ENCODE results near the gene FANCG. TPM values are rescaled to one million over a fixed set of nuclear protein-coding genes. Genes with fewer than 3 reads are reported as not detected.

The FANCG gene
- total and polyA plus RNA-seq, 2 of the 8 experiments (the other 6 are each of a cell fraction or from before 2014, with no cell fraction given) = 66.6 to 87.1 TPM

GRCh38 chr9:35085078-35085477 lies 5.3 kb upstream of the FANCG start:
- ChIA-PET CTCF (ENCODE audit: partially characterized antibody) (no interaction called here), POLR2A (ENCODE audit: partially characterized antibody) (interaction anchor here (1.3 to 2.1 kb wide), 2 partner anchors 9 to 12 kb away, joined by 4 to 8 read pairs; partner anchors contain the start of gene PIGO)
- Histone ChIP-seq H2BK20ac (ENCODE audit: low read length) (no peak overlapping the region), H3K27ac (ENCODE audit: low read depth, low read length) (no peak overlapping the region), H3K79me1 (ENCODE audit: low read depth, low read length) (no peaks in the 10 kb centered on the region), H3K9ac (replicated peaks in 1 of 4; ENCODE audit: extremely low read depth in 1 of 4, low read depth in 3 of 4, low read length in 3 of 4) (no peak overlapping the region), H3K23me2 (ENCODE audit: low read depth, low read length) (peaks cover under 1% of the 10 kb centered on the region; the same call in 1 of the 2 replicates), H3K14ac (ENCODE audit: insufficient read length) (no peak overlapping the region), H4K91ac (replicated peaks; ENCODE audit: insufficient read length, low read length) (no peak overlapping the region), H3K79me2 (ENCODE audit: control insufficient read depth in 1 of 2, insufficient read depth in 2 of 2, low read length in 2 of 2) (no peaks in the 10 kb centered on the region), H3K18ac (ENCODE audit: extremely low read depth, low read length) (no peak overlapping the region), H4K20me1 (replicated peaks in 1 of 2; ENCODE audit: control insufficient read depth in 1 of 2, insufficient read depth in 2 of 2, low read length in 2 of 2) (no peaks in the 10 kb centered on the region), H4K8ac (ENCODE audit: extremely low read depth, insufficient read depth, low read length) (no peak overlapping the region), H2AK5ac (ENCODE audit: low read depth, low read length) (no peak overlapping the region), H3K27me3 (replicated peaks in 1 of 4; ENCODE audit: control insufficient read depth in 3 of 4, extremely low read depth in 1 of 4, insufficient read depth in 3 of 4, low read length in 3 of 4) (no peaks in the 10 kb centered on the region), H3K4me3 (ENCODE audit: extremely low read depth in 1 of 4, insufficient read depth in 2 of 4, low read depth in 3 of 4, low read length in 4 of 4) (no peak overlapping the region), H3K9me3 (ENCODE audit: insufficient read depth in 2 of 2, low read depth in 1 of 2, low read length in 1 of 2) (no peaks in the 10 kb centered on the region), H3K36me3 (ENCODE audit: control insufficient read depth in 2 of 4, insufficient read depth in 4 of 4, low read length in 3 of 4) (peaks cover 5 to 12% (median 9%) of the 10 kb centered on the region in 4 experiments; a peak in 6 of 8 replicates), H3K4me1 (replicated peaks in 1 of 4; ENCODE audit: control insufficient read depth in 3 of 4, insufficient read depth in 4 of 4, low read length in 3 of 4) (no peaks in the 10 kb centered on the region), H2BK15ac (ENCODE audit: low read length) (no peak overlapping the region), H3K23ac (ENCODE audit: insufficient read length) (no peak overlapping the region), H2BK120ac (replicated peaks; ENCODE audit: low read depth, low read length) (no peak overlapping the region), H3K4me2 (ENCODE audit: insufficient read depth in 1 of 2, low read depth in 2 of 2, low read length in 2 of 2) (no peak overlapping the region), H3K56ac (replicated peaks; ENCODE audit: insufficient read length, low read depth, low read length) (no peak overlapping the region), H2AFZ (ENCODE audit: low read length) (no peak overlapping the region), H2BK5ac (ENCODE audit: low read depth, low read length) (no peak overlapping the region), H4K5ac (ENCODE audit: insufficient read length, low read depth, low read length) (no peak overlapping the region), H3K4ac (replicated peaks; ENCODE audit: insufficient read length, low read depth, low read length) (no peak overlapping the region), H2BK12ac (ENCODE audit: low read depth, low read length) (no peak overlapping the region)
- DNase-seq (ENCODE audit: low read depth in 1 of 2, low spot score in 2 of 2) = no peak
- no peak for FAIRE-seq
- 94% methylated on average over 2 of the region's 2 CpGs; no CpG with 5 or more reads in 1 of the 2 experiments for WGBS, 2 experiments (ENCODE audit: extremely low coverage in 1 of 2, insufficient coverage in 1 of 2, insufficient read length in 1 of 2, insufficient replicate concordance in 2 of 2, low coverage in 1 of 2, low lambda C conversion rate in 2 of 2, missing lambda C conversion rate in 1 of 2)
- TF ChIP-seq E2F6 (IDR thresholded peaks at IDR 0.05) (no peak), CBX5 (IDR thresholded peaks at IDR 0.05; ENCODE audit: low read depth, low read length) (no peak), SIN3A (conservative IDR thresholded peaks at IDR 0.05 in 1 of 2, IDR thresholded peaks at IDR 0.05 in 1 of 2; ENCODE audit: low read depth in 1 of 2, low read length in 2 of 2) (no peak)

All from H1 (cell line).